Measurements from ENCODE around the gene SDK1.
"Not testable (repeated sequence)": the region's sequence is repeated elsewhere in the genome, so short reads cannot be mapped to it uniquely, and the experiment has no call there.

SDK1 gene

DNA sequence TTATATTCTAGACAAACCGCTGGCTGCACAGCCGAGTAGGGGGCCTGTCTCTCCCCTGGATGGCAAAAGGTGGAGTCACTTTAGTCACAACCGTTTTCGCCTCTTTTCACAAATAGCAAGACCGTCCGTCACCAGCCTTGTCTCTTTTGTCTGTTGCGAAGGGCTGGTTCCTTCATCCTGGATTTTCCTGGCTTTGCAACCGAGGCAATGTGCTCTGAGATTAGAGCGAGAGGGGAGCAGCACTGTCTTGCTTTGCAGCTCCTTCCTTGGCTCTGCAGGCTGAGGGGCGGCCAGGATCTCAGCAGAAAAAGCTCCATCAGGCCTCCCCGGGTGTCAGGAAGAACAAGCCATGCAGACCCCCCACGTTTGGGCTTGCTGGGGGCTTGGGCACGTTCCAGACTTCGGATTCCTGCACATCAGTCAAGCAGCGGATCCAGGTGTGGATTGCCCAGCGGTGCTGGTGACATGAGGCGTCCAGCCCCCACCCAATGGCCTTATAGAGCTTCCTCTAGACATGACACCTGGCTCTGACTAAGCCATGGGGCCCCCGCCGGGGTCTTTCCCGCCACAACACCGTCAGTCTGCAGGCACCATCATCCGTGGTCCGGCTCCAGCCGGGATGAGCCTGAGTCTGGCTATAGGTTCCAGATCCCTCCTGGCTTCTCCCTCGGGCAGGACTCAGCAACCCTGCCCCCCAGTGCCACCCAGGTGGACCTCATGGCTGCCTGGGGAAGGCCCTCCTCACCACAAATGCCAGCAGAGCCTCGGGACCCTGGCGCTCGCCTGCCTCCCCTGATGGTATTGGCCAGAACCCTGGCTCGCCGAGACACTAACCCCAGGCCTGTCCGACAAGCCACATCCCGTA, 913.5 kb downstream of the SDK1 start:
- H3K4me3 ChIP-seq (ENCODE audit: low read depth, low read length) = no peak overlapping the region
- TF ChIP-seq, protein P1, sequence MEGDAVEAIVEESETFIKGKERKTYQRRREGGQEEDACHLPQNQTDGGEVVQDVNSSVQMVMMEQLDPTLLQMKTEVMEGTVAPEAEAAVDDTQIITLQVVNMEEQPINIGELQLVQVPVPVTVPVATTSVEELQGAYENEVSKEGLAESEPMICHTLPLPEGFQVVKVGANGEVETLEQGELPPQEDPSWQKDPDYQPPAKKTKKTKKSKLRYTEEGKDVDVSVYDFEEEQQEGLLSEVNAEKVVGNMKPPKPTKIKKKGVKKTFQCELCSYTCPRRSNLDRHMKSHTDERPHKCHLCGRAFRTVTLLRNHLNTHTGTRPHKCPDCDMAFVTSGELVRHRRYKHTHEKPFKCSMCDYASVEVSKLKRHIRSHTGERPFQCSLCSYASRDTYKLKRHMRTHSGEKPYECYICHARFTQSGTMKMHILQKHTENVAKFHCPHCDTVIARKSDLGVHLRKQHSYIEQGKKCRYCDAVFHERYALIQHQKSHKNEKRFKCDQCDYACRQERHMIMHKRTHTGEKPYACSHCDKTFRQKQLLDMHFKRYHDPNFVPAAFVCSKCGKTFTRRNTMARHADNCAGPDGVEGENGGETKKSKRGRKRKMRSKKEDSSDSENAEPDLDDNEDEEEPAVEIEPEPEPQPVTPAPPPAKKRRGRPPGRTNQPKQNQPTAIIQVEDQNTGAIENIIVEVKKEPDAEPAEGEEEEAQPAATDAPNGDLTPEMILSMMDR (IDR thresholded peaks at IDR 0.05; ENCODE audit: low read depth, low read length, missing control alignments) = no peak
- DNase-seq (ENCODE audit: low read depth) = no peak

DNA sequence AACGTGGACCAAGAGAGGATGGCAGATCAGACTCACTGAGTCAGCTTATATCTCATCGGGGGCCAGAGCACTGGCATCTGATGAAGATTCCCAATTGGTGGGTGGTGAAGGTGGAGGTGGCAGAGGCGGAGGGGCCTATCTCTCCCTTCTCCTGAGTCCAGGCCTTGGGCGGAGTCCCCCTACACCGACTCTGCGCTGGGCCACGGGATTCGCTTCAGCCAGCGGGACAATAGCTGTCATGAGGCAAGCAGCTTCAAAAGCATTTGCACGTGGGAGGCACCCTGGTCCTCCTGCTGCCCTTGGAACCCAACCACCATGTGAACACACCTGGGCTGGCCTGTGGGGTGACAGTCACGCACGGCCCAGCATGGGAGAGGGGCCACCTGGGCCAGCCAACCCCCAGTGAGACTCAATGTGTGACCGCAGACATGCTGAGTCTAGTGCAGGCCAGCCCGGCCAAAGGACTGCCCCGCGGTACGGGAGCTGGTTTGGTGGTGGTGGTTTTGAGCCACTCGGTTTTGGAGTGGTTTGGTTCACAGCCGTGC, 914.2 kb downstream of the SDK1 start:
- no peak for DNase-seq (ENCODE audit: low read depth)
- TF ChIP-seq, protein P1 (IDR thresholded peaks at IDR 0.05; ENCODE audit: low read depth, low read length, missing control alignments) = no peak

DNA sequence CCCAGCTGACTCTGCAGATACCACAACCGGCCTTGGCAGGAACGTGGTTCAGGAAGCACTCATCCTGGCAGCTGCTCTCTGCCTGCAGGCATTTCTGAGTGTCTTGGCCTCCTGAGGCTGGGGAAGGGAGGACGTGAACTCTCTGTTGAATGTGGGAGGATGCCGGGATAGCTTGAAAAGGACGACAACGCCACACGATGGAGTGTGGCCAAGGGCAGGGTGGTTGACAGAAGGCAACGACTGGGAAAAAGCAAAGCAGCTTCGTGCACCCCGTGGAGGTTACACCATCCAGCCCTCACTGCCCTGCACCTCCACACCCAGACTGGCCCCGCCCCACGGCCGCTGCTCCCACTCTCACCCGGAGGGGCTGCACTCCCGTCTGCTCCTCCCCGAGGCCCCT, 915.0 kb downstream of the SDK1 start:
- TF ChIP-seq, protein P1 (IDR thresholded peaks at IDR 0.05; ENCODE audit: low read depth, low read length, missing control alignments) = no peak
- H3K4me3 ChIP-seq (ENCODE audit: low read depth, low read length) = no peak overlapping the region
- no peak for DNase-seq (ENCODE audit: low read depth)

More for the DNA sequence above, 914.2 kb downstream of the SDK1 start:
- no peak overlapping the region for H3K4me3 ChIP-seq (ENCODE audit: low read depth, low read length)

GRCh38 chr7:4217126-4217660, 916.1 kb downstream of the SDK1 start:
- not testable (repeated sequence) for DNase-seq (ENCODE audit: low read depth); H3K4me3 ChIP-seq (ENCODE audit: low read depth, low read length)

GRCh38 chr7:4218481-4218880, 917.4 kb downstream of the SDK1 start:
- no peak for DNase-seq (ENCODE audit: low read depth)
- no peak overlapping the region for H3K4me3 ChIP-seq (ENCODE audit: low read depth, low read length)
- TF ChIP-seq, protein P1 (IDR thresholded peaks at IDR 0.05; ENCODE audit: low read depth, low read length, missing control alignments) = no peak

DNA sequence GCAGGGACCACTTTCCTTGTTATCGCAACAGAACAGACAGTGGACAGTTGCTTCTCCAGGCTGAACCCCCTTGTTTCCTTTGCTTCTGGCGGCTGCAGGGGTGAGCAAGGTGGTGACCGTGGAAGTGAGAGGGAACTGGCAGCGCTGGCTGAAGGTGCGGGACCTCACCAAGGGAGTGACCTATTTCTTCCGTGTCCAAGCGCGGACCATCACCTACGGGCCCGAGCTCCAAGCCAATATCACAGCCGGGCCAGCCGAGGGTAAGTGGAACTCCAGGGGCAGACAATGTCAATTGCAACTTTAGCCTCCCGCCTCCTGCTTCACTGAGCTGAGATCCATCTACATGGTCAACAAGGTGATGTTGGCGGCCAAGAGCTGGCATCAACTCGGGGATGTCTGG, 919.0 kb downstream of the SDK1 start:
- TF ChIP-seq, protein P1 (IDR thresholded peaks at IDR 0.05; ENCODE audit: low read depth, low read length, missing control alignments) = no peak
- H3K4me3 ChIP-seq (ENCODE audit: low read depth, low read length) = no peak overlapping the region
- DNase-seq (ENCODE audit: low read depth) = no peak

- no peak for DNase-seq (ENCODE audit: low read depth)
- H3K4me3 ChIP-seq (ENCODE audit: low read depth, low read length) = no peak overlapping the region
- TF ChIP-seq, protein P1 (IDR thresholded peaks at IDR 0.05; ENCODE audit: low read depth, low read length, missing control alignments) = no peak
These were observed 920.0 kb downstream of the SDK1 start for GRCh38 chr7:4221043-4221442.
